Activated B cell treated with CpG ODN at 0.5 μM for 24 hours (primary cell): ENCODE results near the gene FGFRL1. TPM values are rescaled to one million over a fixed set of nuclear protein-coding genes. Genes with fewer than 3 reads are reported as not detected.

Experiments
- ATAC-seq: fragments of 200-7000 bp; cut with Tn5 transposase; one replicate; pipeline ENCODE4 v1.10.0; 2021; ENCODE audit warnings: low read depth, mild to moderate bottlenecking, moderate library complexity
- CTCF ChIA-PET: fragments of 350-600 bp; sonication (Branson Sonifier 250); formaldehyde crosslinking; loops from one replicate; lab custom pipeline; 2021; ENCODE audit warnings: antibody characterized with exemption; lab: Charles Lee
- POLR2A ChIA-PET: fragments of 350-600 bp; sonication (Branson Sonifier 250); formaldehyde crosslinking; loops from one replicate; lab custom pipeline; 2021; ENCODE audit warnings: antibody characterized with exemption; lab: Charles Lee
- DNase-seq: peaks from one replicate; pipeline ENCODE4 v3.0.0; 2022
- H3K27ac Mint-ChIP-seq: one replicate; pipeline ENCODE4 v1.8.0; 2020; ENCODE audit warnings: mixed read lengths
- H3K27me3 Mint-ChIP-seq: one replicate; pipeline ENCODE4 v1.8.0; 2021; ENCODE audit warnings: mixed read lengths
- H3K36me3 Mint-ChIP-seq: one replicate; pipeline ENCODE4 v1.8.0; 2021; ENCODE audit warnings: low read depth, mixed read lengths
- H3K4me1 Mint-ChIP-seq: one replicate; pipeline ENCODE4 v1.8.0; 2021; ENCODE audit warnings: mixed read lengths
- H3K4me3 Mint-ChIP-seq: one replicate; pipeline ENCODE4 v1.8.0; 2020; ENCODE audit warnings: mild to moderate bottlenecking, mixed read lengths
- H3K9me3 Mint-ChIP-seq: one replicate; pipeline ENCODE4 v1.8.0; 2020; ENCODE audit warnings: mixed read lengths
- CTCF ChIP-seq: fragments of 200-600 bp; IDR thresholded peaks from one replicate; pipeline ENCODE4 v1.8.0; 2022; ENCODE audit warnings: antibody characterized with exemption, mild to moderate bottlenecking
- intact Hi-C: fragments of 100-400 bp; cut with micrococcal nuclease; formaldehyde crosslinking; loops from one replicate; pipeline ENCODE4 v1.15.1; 2024
- total RNA-seq: library from RNA; stranded (reverse); gene quantifications from 2 replicates; pipeline ENCODE4 v1.2.3, GENCODE V29; 2022

Gene FGFRL1
- total RNA-seq, 1 donor from 2014 or later = 5.6 TPM

GRCh38 chr4:1013225-1014073 lies 2.0 kb downstream of the FGFRL1 start:
- Mint-ChIP-seq H3K4me1 (peaks cover 15% of the 10 kb centered on the region), H3K4me3 (peak overlapping the region; percentile 46), H3K27me3 (peaks cover 4% of the 10 kb centered on the region), H3K9me3 (no peaks in the 10 kb centered on the region), H3K36me3 (peaks cover 1% of the 10 kb centered on the region), H3K27ac (no peak overlapping the region)
- ChIA-PET POLR2A (interaction anchor here (1.2 kb wide), 1 partner anchor 8 kb away, joined by 4 read pairs; no protein-coding TSS in a partner anchor), CTCF (no interaction called here)
- intact Hi-C loops = loop anchor here (5.0 kb wide), 3 partner anchors 569 to 1229 kb away; partner anchors contain the start of genes HAUS3, POLN, TACC3 and TMEM129
- DNase-seq = no peak
- no peak for TF ChIP-seq CTCF
- no peak for ATAC-seq

- Mint-ChIP-seq H3K4me3 (peak overlapping the region; percentile 46), H3K27ac (no peak overlapping the region), H3K9me3 (no peaks in the 10 kb centered on the region), H3K36me3 (peaks cover 1% of the 10 kb centered on the region), H3K4me1 (peaks cover 7% of the 10 kb centered on the region), H3K27me3 (no peaks in the 10 kb centered on the region)
- TF ChIP-seq CTCF = no peak
- ChIA-PET POLR2A (no interaction called here), CTCF (no interaction called here)
- DNase-seq = no peak
- intact Hi-C loops = loop anchor here (5.0 kb wide), 3 partner anchors 568 to 1228 kb away; partner anchors contain the start of genes HAUS3, POLN, TACC3 and TMEM129
- ATAC-seq = no peak
Measured at GRCh38 chr4:1014291-1015167, 3.1 kb downstream of the FGFRL1 start.

- ATAC-seq (no peak), DNase-seq (no peak)
- CTCF ChIA-PET = no interaction called here
- Mint-ChIP-seq H3K27me3 (no peaks in the 10 kb centered on the region), H3K4me1 (peaks cover 10% of the 10 kb centered on the region), H3K4me3 (no peak overlapping the region), H3K9me3 (no peaks in the 10 kb centered on the region), H3K36me3 (no peaks in the 10 kb centered on the region), H3K27ac (no peak overlapping the region)
- POLR2A ChIA-PET = interaction anchor here (0.6 kb wide), 1 partner anchor 24 kb away, joined by 3 read pairs; no protein-coding TSS in a partner anchor
- no peak for TF ChIP-seq CTCF
- intact Hi-C loops = no loop called here
Measured at GRCh38 chr4:1015179-1015578, 3.8 kb downstream of the FGFRL1 start.

- intact Hi-C loops = no loop called here
- H3K9me3 Mint-ChIP-seq = no peaks in the 10 kb centered on the region
- H3K27me3 Mint-ChIP-seq = no peaks in the 10 kb centered on the region
- ChIA-PET CTCF (no interaction called here), POLR2A (interaction anchor here (0.6 kb wide), 1 partner anchor 25 kb away, joined by 3 read pairs; no protein-coding TSS in a partner anchor)
- H3K4me1 Mint-ChIP-seq = peaks cover 6% of the 10 kb centered on the region
- DNase-seq (no peak), ATAC-seq (no peak)
- H3K4me3 Mint-ChIP-seq = no peak overlapping the region
- no peaks in the 10 kb centered on the region for H3K36me3 Mint-ChIP-seq
- TF ChIP-seq CTCF = no peak
- H3K27ac Mint-ChIP-seq = no peak overlapping the region
Measured at GRCh38 chr4:1015746-1016145, 4.3 kb downstream of the FGFRL1 start.
